CD4-positive, alpha-beta T cell treated with Interferon gamma for 1 hour (primary cell): Measurements from ENCODE around the gene RFX3.

Experiments used
- DNase-seq: peaks from one replicate; pipeline ENCODE4 v3.0.0-alpha.2; 2020

Gene RFX3

DNA sequence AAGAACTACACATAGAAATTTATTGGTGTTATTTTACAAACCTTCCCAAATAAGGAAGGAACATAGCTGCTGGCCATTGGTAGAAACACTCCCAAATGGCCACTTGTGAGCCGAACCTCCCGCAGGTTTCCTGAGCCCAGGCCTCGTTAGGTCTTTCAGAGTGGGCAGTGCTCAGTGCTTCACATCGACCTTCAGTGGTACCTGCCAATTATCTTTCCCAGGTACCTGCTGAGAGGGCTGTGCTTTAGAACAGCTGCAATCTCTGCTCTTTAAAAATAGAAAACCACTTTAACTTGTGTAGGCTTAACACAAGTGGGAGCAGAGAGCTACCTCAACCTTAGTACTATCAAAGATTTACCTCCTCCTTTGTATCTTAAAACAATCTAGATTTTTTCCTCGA is 334.1 kb downstream of the RFX3 start:
- no peak for DNase-seq

DNA sequence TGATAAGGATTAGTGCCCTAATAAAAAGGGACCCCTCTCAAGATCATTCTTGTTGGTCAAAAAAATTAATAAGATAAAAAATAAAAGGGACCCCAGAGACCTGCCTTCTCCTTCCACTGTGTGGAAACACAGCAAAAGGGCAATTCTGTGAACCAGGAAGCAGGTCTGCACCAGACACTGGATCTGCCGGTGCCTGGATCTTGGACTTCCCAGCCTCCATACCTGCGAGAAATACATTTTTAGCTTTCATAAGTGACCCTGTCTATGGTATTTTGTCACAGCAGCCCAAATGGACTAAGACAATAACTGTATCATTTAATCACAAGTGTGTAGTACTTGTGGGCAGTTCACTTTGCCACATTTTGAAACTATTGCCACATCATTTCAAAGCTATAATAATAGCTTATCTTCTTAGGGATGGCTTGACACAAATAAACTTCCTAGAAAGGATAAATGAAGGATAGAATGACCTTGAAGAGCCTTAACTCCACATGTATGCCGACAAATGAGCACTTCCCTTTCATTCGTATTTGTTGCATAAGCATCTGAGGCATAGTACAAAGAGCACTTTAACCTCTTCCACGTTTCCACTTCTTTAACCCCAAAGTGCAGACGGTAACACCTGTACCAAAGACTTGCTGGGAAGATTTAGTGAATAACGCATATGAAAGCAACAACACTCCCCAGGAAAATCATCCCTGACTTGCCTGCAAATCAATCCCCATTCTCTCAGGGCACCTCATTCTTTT is 336.5 kb downstream of the RFX3 start:
- no peak for DNase-seq

- no peak for DNase-seq
These were observed 339.1 kb downstream of the RFX3 start for GRCh38 chr9:3186751-3187150.

DNA sequence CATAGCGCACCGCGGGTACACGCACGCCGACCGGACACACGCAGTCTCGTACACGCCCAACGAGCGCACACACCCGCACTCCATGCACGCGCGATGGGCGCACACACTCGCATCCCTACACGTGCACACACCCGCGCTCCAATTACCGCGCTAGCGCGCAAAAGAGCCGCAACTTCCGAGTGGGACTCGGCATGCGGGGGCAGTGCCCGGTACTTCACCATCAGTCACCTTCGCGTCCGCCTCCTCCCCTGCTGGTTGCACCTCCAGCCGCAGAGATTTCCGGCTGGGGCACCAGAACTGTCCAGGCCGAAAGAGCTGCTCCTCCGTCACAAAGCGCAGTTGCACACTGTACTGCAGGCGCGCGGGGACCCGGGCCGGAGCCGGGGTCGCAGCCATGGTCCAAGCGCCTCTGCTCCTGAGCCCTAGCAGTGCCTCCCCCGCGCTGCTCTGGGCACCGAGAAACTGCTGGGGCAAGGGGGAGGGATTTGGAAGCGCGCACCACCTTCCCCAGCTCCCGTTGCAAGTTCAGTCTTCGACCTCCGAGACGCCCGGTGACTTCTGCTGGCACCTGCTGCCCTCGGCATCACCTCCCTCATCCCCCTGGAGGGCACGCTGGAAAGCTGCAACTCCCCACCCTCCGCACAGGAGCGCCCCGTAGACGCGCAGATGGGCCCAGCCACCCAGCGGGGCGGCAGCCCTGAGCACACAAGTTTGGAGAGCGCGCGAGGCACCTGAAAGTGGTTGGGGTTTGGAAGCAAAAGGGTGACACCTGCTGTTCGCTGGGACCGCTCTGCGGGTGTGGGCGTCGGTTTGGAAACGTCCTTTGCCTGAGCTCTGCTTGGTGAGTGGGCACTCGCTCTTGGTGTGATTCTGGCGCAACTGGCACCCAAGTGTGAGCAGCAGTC is 344.5 kb downstream of the RFX3 start:
- DNase-seq: no peak

GRCh38 chr9:3180696-3181048 is 345.1 kb downstream of the RFX3 start:
- no peak for DNase-seq

- DNase-seq: no peak
These were observed 346.1 kb downstream of the RFX3 start for GRCh38 chr9:3179711-3180110.

DNA sequence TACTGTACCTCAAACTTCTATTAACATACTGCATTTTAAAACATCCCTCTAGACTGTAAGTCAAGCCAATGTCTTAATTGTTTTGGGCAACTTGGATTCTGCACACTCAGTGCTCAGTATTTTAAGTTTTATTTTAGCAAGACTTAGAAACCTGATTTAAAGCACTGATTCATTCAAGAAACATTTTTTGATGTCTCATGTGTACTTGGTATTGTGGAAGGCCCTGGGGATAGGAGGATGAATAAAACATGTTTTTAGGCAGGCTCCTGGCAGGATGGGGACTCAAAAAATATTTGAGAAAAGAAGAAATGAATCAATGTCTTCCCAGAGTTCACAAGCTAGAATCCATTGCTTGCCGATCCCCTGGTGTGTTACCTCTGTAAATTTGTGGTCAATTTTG is 347.9 kb downstream of the RFX3 start:
- DNase-seq: no peak

DNA sequence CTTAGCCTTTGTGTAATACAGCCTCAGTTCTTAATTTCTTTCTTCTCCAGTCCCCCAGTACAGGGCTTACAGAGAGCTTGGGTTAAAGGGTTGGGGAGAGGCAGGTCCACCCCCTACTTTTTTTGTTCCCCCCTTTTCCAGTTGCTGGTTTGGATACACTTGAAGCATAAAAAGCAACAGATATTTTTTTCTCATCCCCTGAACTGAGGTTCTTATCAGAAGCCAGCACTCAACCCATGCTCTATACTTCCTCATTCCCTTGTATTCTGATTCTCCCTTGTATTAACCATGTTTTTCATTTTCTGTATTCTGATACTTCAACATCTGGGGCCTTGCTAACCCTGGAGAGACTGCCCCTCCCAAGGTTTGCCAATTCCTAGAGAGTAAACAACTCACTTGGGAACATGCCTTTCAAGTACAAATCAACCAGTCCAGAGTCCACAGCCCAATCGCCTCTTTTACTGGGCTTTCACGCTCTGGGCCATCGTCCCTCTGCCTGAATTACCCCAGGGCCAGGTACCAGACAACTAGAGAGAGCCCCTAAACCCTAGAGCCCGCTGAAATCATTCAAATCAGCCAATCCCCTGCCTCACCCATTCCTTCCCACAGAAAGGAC is 348.5 kb downstream of the RFX3 start:
- DNase-seq: no peak

GRCh38 chr9:3173374-3173773 is 352.4 kb downstream of the RFX3 start:
- no peak for DNase-seq

DNA sequence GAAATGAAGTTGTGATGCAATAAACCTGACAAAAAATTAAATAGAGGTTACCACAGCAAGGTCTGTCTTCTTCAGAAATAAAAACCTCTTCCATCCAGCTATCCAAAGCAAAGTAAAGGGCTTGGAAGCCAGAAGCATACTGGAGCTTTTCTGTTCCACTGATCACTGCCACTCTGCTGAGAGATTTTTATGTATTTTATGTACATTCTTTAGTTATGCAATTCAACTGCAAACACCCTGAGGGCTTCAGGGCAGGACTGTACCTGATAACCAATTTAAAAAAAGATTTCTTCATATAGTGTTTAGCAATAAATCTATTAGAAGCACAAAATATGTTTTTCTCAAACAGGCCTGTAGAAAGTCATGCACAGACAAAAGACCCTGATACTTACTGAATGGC is 355.0 kb downstream of the RFX3 start:
- DNase-seq: no peak
